HEK293 (cell line): ENCODE data around the gene SLC2A4RG.

Experiments used
- CTCF ChIA-PET: fragments of 350-600 bp; formaldehyde crosslinking; extraction: SDS; loops from one replicate; lab custom pipeline; 2021; ENCODE audit warnings: antibody characterized with exemption; lab: Yijun Ruan, JAX
- POLR2A ChIA-PET: fragments of 300-600 bp; formaldehyde crosslinking; extraction: SDS; loops from one replicate; lab custom pipeline; 2020; ENCODE audit warnings: antibody characterized with exemption, inconsistent platforms; lab: Yijun Ruan, JAX
- H3K27ac ChIP-seq: fragments of 200-500 bp; sonication (Bioruptor generic); 2 replicates; pipeline ENCODE4 v1.5.1; 2014; ENCODE audit warnings: low read depth, low read length, control low read depth, inconsistent platforms; ENCODE audit errors: extremely low read depth
- H3K36me3 ChIP-seq, 2 experiments: fragments of 200-500 bp in 1 of 2; sonication (Bioruptor generic) in 1 of 2; 1 replicate in 1 of 2; 2 replicates in 1 of 2; pipeline ENCODE4 v1.5.1; 2014 to 2017; ENCODE audit warnings: inconsistent platforms in 2 of 2, low read length in 2 of 2; ENCODE audit not compliant: control insufficient read depth in 2 of 2, insufficient read depth in 1 of 2
- H3K4me1 ChIP-seq: fragments of 200-500 bp; sonication (Bioruptor generic); 2 replicates; pipeline ENCODE4 v1.5.1; 2014; ENCODE audit warnings: mild to moderate bottlenecking, low read length, inconsistent platforms; ENCODE audit not compliant: control insufficient read depth, insufficient read depth
- H3K4me3 ChIP-seq: 2 replicates; pipeline ENCODE4 v1.5.1; 2011; ENCODE audit warnings: low read depth, mild to moderate bottlenecking, control low read depth, low read length, moderate library complexity
- H3K9me3 ChIP-seq: fragments of 200-500 bp; sonication (Bioruptor generic); 2 replicates; pipeline ENCODE4 v1.5.1; 2014; ENCODE audit warnings: low read depth, low read length, inconsistent platforms; ENCODE audit not compliant: control insufficient read depth, insufficient read depth
- BCL11A ChIP-seq: fragments of 450-650 bp; formaldehyde crosslinking; IDR thresholded peaks from 2 replicates; pipeline ENCODE4 v1.5.1; 2016; ENCODE audit warnings: low read depth, missing biosample characterization, missing genetic modification characterization
- HOXA7 ChIP-seq: sonication (generic); formaldehyde crosslinking; IDR thresholded peaks from 2 replicates; pipeline ENCODE4 v1.8.1; 2022; ENCODE audit warnings: missing genetic modification reagents, borderline replicate concordance
- PATZ1 ChIP-seq: fragments of 450-650 bp; formaldehyde crosslinking; IDR thresholded peaks from 2 replicates; pipeline ENCODE4 v1.5.1; 2016; ENCODE audit warnings: missing biosample characterization, missing genetic modification characterization
- PBX3 ChIP-seq: sonication (generic); formaldehyde crosslinking; IDR thresholded peaks from 2 replicates; pipeline ENCODE4 v1.8.1; 2022; ENCODE audit warnings: mild to moderate bottlenecking, moderate library complexity, missing genetic modification reagents
- PRDM2 ChIP-seq: fragments of 450-650 bp; formaldehyde crosslinking; IDR thresholded peaks from 2 replicates; pipeline ENCODE4 v1.5.1; 2016; ENCODE audit warnings: missing biosample characterization, missing genetic modification characterization, borderline replicate concordance
- ZNF10 ChIP-seq: fragments of 450-650 bp; formaldehyde crosslinking; IDR thresholded peaks from 2 replicates; pipeline ENCODE4 v1.5.1; 2017; ENCODE audit warnings: missing biosample characterization, missing genetic modification characterization
- ZNF138 ChIP-seq: fragments of 450-650 bp; formaldehyde crosslinking; IDR thresholded peaks from 2 replicates; pipeline ENCODE4 v1.5.1; 2016; ENCODE audit warnings: missing biosample characterization, missing genetic modification characterization, borderline replicate concordance
- ZNF174 ChIP-seq: fragments of 450-650 bp; formaldehyde crosslinking; IDR thresholded peaks from 2 replicates; pipeline ENCODE4 v1.5.0; 2017; ENCODE audit warnings: missing biosample characterization, mild to moderate bottlenecking, missing genetic modification characterization
- ZNF423 ChIP-seq: fragments of 450-650 bp; formaldehyde crosslinking; IDR thresholded peaks from 2 replicates; pipeline ENCODE4 v1.5.1; 2016; ENCODE audit warnings: missing biosample characterization, missing genetic modification characterization
- ZNF549 ChIP-seq: fragments of 450-650 bp; IDR thresholded peaks from 2 replicates; pipeline ENCODE4 v1.5.1; 2018; ENCODE audit warnings: missing biosample characterization, missing genetic modification characterization, mild to moderate bottlenecking, inconsistent platforms, moderate library complexity
- ZNF555 ChIP-seq: fragments of 450-650 bp; formaldehyde crosslinking; conservative IDR thresholded peaks from 2 replicates; pipeline ENCODE4 v1.5.1; 2017; ENCODE audit warnings: missing biosample characterization, mild to moderate bottlenecking, missing genetic modification characterization, inconsistent platforms
- ZNF660 ChIP-seq: fragments of 450-650 bp; IDR thresholded peaks from 2 replicates; pipeline ENCODE4 v1.5.1; 2018; ENCODE audit warnings: missing biosample characterization, mild to moderate bottlenecking, missing genetic modification characterization
- ZNF704 ChIP-seq: fragments of 450-650 bp; formaldehyde crosslinking; IDR thresholded peaks from 2 replicates; pipeline ENCODE4 v1.5.1; 2016; ENCODE audit warnings: missing biosample characterization, missing genetic modification characterization
- ZNF747 ChIP-seq: fragments of 450-650 bp; formaldehyde crosslinking; IDR thresholded peaks from 2 replicates; pipeline ENCODE4 v1.5.1; 2016; ENCODE audit warnings: missing biosample characterization, missing genetic modification characterization
- ZNF777 ChIP-seq: fragments of 450-650 bp; formaldehyde crosslinking; IDR thresholded peaks from 2 replicates; pipeline ENCODE4 v1.5.1; 2017; ENCODE audit warnings: missing biosample characterization, missing genetic modification characterization, borderline replicate concordance
- ZNF785 ChIP-seq: fragments of 450-650 bp; formaldehyde crosslinking; IDR thresholded peaks from 2 replicates; pipeline ENCODE4 v1.5.1; 2016; ENCODE audit warnings: missing biosample characterization, missing genetic modification characterization
- ZSCAN16 ChIP-seq: fragments of 450-650 bp; formaldehyde crosslinking; IDR thresholded peaks from 2 replicates; pipeline ENCODE4 v1.5.1; 2016; ENCODE audit warnings: missing biosample characterization, missing genetic modification characterization

The SLC2A4RG gene

GRCh38 chr20:63711085-63711645 is 28.4 kb upstream of the SLC2A4RG start:
- no peak overlapping the region for H3K4me3 ChIP-seq
- 0 out of 2 replicates have a peak, but pooled peaks cover 3% of the 10 kb centered on the region for H3K4me1 ChIP-seq
- POLR2A ChIA-PET, result no interaction called here
- CTCF ChIA-PET, result interaction anchor here (0.6 kb wide), 1 partner anchor 358 kb away, joined by 6 read pairs; no protein-coding TSS in a partner anchor
- TF ChIP-seq PBX3, result no peak
- no peak for TF ChIP-seq ZNF174 (tag by site-specific recombination)
- TF ChIP-seq ZNF704, result no peak
- no peak for TF ChIP-seq HOXA7 (CRISPR knock-in tag)
- TF ChIP-seq ZNF138 (tag by site-specific recombination), result no peak
- TF ChIP-seq ZNF423 (tag by site-specific recombination), result no peak
- no peak for TF ChIP-seq ZNF777
- no peak for TF ChIP-seq ZNF10
- TF ChIP-seq ZNF660, result no peak
- no peak for TF ChIP-seq BCL11A (tag by site-specific recombination)
- TF ChIP-seq ZNF747 (tag by site-specific recombination), result no peak
- no peak for TF ChIP-seq ZNF555 (tag by site-specific recombination)
- TF ChIP-seq PRDM2 (tag by site-specific recombination), result no peak
- TF ChIP-seq ZNF785 (tag by site-specific recombination), result no peak
- no peak for TF ChIP-seq PATZ1
- TF ChIP-seq ZSCAN16 (tag by site-specific recombination), result no peak
- no peak for TF ChIP-seq ZNF549
- peaks cover 44 to 67% of the 10 kb centered on the region in 2 experiments for H3K36me3 ChIP-seq
- no peak overlapping the region for H3K27ac ChIP-seq
- no peaks in the 10 kb centered on the region for H3K9me3 ChIP-seq
